Activated CD4-positive, alpha-beta T cell treated with anti-CD3 and anti-CD28 coated beads, Interleukin-10, Interleukin-2, amounts not matched to agents 100 ng/mL and 50 ng/mL, durations not matched to agents 16 hours and 8 hours (primary cell): ENCODE measurements around the gene ZHX3.

Experiments used
- DNase-seq: peaks from one replicate; pipeline ENCODE4 v3.0.0-alpha.2; 2020

Gene ZHX3

DNA sequence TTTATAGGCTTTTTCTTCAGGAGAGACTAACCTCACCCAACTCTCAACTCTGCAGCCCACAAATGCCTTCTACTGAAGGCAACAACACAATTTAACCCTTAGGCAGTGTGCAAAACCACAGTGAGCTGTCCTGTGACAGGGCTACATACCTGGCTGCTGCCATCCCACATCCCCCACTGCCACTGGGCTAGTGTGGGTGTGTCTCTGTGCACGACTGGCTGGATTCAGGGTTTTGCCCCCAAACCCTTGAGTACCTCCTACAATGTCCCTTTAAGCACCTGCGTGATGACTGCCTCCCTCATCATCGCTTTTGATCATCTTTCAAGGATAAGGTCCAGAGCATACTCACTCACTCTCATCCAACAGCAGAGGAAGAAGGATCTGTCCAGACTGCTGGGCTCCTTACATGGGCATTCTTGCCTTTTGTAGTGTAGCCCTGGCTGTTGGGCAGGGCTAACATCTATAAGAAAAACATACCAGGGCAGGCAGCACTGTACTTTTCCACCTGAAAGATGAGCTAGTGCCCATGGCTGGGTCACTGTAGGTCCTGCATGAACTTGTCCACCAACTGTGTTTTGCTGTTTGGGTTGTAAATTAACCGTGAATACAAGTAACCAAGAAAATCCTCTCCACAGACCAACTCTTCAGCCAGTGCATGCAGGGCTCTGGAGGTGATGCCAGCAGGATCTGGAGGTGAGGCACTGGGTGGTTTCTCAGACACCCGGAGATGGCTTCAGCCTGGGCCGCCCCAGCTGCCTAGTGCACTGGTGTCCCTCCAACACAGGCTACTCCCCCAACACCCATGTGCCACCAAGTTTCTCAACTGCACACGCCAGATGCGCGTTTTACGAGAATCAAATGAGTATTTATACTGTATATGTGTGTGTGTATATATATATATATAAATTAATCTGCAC lies 135.0 kb downstream of the ZHX3 start:
- DNase-seq, result no peak

DNA sequence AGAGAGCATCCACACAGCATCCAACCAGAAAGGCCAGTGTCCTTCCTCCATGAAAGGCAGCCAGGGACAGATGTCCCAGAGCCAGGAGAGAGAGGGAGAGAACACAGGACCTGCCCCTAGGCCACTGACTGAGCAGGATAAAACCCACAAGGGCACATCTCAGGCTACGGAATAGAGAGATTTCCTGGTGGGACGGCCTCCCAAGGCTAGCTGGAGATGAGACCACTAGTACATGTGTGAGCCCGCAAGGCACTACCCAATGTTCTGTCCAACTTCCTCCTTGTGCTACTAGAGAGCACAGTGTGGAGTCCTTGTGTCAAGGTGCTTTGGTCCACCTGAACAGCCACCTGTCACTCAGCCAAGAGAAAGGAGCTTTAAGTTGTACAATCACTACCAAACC lies 136.0 kb downstream of the ZHX3 start:
- DNase-seq, result no peak

DNA sequence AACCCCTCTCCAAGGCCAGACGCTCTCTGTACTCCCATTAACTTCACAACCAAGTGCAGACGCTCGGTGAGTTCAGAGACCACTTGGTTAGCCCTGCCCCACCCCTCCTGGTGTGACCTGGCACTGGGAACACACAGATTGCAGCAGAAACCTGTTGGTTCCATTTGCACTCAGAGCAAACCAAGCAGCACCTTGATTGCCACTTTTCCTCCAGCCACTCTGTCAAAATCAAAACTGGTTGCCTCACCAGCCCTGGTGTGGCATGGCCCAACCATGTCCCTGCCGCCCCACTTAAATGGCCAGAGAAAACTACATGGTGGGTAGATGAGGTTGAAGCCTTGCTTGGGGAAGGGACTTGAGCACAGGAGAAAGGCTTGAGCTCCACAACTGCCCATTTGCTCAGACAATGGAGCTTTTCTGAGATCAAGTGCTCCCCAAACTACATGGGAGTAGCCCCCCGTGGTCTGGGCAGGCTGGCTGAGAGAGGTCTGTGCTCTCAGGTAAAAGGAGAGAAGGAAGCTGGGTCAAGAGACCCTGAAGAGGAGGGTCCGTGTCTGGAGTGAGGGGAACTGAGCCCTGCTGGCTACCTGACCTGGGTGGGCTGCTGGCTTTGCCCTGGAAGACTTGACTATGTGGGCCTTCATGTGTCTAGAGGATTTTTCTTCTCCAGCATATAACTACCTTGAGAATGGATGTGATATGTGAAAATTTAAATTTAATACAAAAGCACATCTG lies 136.8 kb downstream of the ZHX3 start:
- no peak for DNase-seq

DNA sequence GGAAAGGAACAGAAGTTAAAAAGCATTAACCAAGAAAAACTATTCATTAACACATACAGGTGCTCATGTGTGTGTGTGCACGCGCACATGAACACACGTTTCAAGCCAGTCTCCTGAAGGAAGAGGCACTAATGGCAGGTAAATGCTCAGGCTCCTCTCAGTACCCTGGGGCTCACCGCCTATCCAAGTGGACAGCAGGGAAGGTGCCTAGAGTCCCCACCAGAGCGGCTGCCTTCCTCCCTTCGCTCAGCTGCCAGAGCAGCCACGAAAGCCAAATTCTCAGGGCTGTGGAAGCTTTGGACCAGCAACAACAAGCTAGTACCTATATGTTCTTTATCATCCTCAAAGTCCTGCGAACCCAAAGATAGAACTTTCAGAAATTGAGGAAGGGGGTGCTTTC lies 137.6 kb downstream of the ZHX3 start:
- no peak for DNase-seq

DNA sequence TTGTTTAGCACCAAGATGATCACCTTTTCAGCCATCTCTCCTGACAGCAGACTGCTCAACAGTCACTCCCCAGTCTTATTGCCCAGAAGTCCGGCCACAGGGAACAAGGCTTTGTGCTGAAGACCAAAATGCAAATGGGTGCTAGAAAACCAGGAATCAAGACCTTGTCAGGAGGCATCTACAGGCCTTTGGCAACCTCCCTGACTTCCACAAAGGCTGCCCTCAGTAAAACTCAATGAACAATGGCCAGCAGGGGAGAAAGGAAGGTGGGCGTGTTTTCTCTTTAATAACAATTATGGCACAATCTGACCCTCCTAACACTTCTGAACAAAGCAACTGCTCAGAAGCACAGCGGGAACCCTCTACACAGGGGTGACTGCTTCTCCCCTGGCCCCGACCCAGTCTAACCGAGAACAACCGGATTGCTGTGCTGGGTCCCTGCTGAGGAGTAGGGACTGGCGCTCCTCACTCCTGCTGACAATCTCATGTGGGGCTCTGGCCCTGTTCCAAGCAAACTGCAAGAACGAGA lies 138.6 kb downstream of the ZHX3 start:
- no peak for DNase-seq

DNA sequence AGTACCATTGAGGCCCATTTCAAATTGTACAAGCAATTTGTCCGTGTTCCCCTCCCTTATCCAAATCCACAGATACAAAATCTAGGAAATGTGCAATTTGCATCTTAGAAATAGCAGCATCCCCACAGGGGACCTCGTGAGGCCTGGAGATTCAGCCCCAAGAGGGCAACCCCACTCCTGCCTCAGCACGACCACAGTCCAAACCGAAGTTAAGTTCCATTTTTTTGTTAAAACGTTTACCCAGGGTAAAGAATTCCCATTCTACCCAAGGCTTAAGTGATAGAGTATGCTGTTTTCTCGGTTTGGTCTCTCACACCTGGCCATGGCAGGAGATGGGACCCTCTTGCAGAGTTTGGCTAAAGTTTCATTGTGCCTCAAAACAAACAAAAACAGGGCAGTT lies 139.0 kb downstream of the ZHX3 start:
- no peak for DNase-seq

DNA sequence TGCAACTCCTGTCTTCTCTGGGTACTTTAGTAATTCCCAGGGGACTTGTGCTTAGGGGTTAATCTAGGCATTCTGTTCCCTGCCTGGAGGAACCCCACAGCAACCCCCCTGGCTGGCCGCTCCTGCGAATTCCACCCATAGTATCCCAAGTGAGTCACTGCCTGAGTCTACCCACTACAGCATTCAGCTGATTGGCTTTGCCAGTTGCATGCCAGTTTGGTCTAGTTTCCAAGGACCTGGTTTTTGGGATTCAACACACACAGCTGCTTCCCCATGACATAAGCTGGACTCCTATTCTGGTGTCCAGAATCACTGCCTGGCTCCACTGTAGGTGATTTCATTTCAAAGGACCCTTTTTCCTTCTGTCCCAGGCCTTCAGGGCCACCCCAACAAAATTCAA lies 139.9 kb downstream of the ZHX3 start:
- DNase-seq, result no peak

DNA sequence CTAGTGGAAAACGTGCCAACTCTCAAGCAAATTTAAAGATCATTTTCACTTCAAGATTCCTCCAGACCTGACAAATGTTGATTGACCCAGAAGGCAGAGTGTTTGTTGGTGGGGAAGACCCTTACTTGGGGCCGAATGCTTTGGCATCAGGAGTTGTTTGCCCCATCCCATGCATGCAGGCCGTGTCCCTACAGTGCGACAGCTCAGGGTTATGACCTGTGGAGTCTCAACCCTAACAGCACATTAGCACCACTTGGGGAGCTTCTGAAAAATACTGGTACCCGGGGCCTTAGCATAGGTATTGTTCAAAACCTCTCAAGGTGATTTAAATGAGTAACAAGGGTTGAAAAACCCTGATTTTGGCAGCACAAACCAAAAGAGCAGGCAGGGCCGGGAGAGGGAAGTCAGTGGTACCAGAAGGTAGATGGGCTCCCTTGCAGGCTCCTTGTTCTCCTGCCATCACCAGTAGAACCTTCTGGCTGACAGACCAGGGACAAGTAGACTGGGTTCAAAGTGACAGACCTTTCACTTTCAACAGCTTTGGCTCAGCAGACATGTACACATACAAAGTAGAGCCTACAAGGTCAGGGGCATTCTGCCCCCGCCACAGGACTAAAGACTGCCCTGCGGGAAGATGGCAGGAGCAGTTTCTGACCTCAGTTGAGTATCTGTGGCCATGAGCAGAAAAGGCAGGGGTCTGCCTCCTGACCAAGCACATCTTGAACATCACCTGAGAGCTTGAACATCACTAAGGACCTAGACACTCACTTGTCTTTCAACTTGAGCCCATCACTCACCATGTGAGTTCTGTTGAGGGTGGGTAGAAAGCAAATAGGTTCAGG lies 140.6 kb downstream of the ZHX3 start:
- DNase-seq, result no peak

DNA sequence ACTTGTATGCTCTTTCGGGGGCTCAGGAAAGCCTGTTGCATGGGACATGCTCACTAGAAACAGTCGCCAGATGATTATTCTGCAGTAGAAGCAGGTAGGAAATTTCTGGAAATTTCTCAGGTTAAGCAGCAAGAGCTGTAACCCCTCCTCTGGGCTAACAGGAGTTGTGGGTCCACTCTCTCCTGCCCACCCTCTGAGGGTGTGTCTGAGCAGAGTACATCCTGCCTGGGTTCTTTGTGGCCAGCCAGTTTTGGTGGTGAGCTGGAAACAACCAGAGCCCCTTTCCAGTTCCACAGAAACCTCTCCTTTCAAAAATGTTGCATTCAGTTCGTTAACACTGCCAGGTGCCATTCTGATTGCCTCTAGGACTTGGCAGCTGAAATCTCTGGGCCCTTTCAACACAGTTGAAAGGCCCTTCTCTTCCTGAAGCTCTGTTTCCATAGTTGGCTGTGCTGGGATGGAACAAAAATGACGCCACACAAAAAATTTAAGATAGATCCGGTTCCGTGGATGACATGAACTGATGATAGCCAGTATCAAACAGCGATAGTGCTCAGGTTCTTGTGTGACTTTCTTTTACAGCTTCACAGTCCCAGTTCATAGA lies 141.7 kb downstream of the ZHX3 start:
- no peak for DNase-seq

DNA sequence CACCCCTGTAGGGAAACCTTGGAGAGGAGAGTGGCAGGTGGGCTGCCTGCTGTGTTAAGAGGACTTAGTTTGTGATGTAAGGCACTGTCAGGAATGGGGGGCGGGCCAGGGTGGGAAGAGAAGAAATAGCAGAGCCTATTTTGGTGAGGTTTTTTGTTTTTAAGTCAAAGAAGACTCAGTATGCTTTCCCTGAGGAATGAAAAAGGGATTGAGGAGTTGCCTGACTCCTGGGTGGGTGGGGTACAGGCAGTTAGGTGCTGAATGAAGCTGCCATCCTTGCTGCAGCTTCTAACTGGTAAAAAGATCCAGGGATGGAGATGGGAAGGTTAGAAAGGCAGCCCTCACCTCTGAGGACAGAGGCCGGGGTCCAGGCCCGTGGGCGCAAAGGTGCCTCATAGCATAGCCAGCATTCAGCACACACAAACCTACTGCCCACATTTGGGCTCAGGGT lies 142.3 kb downstream of the ZHX3 start:
- DNase-seq, result no peak

DNA sequence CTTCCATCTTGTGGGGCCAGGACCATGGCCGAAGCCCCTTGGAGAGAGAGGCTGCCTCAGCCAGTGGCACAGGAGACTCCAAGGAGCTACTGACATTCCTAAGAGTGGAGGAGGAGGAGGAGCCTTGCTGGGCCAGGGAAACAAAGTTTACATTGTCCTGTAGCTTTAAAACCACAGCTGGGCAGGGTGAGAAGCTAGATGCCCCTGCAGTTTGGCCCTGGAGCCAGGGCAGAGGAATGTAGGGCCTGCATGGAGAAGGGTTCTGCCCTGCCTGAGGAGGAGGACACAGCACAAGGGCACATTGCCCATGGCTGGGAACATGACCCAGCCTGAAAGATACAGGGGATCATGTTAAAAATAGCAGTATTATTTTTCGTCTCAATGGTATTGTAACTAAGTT lies 142.7 kb downstream of the ZHX3 start:
- no peak for DNase-seq

DNA sequence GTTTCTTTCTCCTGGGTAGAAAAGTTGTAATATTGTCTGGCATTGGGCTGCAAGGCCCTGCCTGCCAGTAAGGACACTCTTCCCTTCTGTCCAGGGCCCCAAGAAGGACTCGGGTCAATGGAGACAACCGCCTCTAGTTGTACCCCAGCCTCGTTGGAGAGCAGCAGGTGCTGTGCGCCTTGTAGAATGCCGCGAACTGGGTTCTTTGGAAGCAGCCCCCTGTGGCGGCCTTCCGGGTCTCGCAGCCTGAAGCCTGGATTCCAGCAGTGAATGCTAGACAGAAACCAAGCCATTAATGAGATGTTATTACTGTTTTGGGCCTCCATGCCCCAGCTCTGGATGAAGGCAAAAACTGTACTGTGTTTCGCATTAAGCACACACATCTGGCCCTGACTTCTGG lies 143.2 kb downstream of the ZHX3 start:
- DNase-seq, result no peak

DNA sequence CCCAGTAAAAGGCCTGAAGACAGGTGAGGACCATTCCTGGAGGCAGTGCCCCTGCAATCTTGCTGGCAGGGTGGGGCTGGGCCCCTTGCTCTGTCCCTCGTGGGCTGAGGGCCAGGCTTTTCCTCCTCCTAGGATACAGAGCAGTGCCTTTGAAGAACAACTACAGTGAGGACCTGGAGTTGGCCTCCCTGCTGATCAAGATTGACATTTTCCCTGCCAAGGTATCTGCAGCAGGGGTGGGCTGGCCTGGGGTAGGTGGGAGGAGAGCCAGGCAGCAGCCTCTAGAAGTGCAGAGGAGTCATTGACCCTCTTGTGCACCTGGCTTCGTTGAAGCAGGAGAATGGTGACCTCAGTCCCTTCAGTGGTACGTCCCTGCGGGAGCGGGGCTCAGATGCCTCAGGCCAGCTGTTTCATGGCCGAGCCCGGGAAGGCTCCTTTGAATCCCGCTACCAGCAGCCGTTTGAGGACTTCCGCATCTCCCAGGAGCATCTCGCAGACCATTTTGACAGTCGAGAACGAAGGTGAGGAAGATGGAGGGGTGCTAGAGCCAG lies 143.7 kb downstream of the ZHX3 start:
- DNase-seq, result no peak

DNA sequence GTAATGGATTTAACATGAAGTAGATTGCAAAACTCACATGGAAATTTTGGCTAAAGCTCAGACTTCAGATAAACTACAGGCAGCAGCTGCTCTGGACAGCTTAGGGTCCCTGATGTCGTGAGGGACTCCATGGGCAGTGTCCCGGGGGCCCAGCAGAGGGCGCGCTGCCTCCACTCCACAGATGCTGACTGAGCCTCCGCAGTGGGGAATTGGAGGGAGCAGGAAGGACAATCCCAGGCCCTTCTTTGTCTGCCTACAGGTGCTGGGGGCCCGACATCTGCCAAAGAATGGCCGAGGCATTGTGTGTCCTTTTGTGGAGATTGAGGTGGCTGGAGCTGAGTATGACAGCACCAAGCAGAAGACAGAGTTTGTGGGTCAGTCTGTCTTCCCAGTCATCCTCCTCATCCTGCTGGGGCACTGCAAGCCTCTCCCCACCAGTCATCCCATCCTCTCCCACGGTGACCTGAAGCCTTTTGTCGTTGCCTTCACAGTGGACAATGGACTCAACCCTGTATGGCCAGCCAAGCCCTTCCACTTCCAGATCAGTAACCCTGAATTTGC lies 144.3 kb downstream of the ZHX3 start:
- peak; percentile 62 for DNase-seq

DNA sequence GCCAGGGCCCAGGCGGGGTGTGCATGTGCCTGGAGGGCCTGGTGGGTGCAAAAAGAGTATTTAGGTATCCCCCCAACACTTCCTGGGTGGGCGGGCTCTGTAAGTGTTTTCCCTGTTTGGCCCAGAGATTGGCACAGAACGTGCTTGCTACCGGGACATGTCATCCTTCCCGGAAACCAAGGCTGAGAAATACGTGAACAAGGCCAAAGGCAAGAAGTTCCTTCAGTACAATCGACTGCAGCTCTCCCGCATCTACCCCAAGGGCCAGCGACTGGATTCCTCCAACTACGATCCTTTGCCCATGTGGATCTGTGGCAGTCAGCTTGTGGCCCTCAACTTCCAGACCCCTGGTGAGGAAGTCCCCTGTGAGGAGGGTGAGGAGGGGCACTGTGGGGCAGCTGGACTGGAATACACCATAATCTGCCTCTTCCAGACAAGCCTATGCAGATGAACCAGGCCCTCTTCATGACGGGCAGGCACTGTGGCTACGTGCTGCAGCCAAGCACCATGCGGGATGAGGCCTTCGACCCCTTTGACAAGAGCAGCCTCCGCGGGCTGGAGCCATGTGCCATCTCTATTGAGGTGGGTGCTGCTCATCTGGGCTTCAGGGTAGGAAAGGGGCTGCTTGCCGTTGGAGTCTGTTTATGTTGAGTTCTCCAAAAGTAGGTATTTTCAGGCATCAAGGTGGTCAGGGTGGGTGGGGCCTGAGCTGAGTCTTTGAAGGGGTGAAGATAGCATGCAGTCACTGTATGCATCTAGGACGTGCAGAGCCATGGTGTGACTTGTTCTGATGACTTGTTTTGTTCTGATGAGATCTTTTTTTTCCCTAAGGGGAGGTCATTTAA lies 145.0 kb downstream of the ZHX3 start:
- DNase-seq, result no peak

DNA sequence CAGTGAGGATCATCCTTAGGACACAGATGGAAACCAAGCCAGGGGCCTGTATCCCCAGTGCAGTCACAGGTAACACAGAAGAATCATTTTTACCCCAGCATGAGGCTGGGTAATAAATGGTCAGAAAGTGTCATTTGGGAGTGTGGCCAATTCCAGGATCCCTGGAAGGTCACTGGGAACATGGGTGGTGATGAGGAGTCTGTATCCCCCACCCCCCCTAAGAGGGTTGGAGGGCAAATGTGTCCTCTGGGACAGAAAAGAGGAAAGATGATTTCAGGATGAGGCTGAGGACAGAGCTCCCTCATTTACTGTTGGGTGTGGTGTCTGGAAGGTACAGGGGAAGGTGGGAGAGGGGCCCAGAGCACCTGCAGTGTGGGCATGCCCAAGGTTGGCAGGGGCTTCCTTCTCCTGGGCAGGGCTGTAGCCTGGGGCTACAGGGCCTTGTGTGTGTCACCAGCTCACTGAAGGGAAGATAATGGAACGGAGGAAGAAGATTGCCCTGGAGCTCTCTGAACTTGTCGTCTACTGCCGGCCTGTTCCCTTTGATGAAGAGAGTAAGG lies 145.7 kb downstream of the ZHX3 start:
- no peak for DNase-seq

DNA sequence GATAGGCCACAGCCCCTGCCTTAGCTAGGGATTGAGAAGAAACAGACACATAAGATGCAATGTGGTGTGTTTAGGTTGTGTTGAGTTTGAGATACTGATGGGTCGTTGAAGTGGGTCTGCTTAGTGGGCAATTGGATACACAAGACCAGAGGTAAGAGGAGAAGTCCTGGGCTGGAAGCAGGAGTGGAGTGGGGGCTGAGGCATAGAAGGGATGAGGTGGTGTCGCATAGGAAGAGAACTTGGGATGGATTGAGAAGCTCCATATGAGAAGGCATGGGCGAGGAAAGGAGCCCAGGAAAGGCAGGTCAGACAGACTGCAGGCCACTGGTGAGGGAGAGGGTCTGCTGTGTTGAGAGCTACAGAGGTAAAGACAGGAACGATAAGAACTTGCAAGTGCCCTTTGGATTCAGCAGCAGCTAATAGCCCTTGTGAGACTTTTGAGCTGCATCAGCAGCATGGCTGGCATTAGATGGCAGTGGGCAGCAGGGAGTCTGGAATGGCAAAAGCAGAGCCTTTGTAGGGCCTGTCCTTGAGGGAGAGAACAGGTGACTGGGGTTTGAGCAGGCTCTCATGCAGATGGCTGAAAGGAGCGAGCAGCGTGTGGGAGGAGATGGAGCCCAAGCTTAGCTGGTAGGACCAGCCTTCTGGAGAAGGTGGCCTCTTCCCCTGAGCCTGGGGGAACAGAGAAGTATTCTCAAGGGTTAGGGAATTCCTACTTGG lies 147.0 kb downstream of the ZHX3 start:
- no peak for DNase-seq

DNA sequence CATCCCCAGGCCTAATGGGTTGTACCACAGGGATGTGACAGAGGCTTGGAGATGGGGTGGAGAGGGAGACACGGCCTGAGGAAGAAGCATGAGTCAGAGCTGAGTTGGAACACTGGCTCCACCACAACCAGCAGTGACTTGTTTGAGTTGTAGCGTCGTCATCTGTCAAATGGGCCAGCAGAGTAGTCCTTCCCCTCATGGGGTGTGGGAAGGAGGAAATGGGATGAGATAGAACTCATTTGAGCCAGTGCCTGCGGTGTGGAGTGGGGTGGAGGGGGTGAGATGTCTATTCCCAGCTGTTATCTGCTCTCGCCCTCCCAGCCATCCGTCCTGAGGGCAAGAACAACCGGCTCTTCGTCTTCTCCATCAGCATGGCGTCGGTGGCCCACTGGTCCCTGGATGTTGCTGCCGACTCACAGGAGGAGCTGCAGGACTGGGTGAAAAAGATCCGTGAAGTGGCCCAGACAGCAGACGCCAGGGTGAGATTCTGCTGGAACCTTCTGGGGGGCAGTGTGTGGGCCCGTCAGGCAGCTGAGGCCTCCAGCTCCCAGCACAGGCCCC lies 147.7 kb downstream of the ZHX3 start:
- no peak for DNase-seq

DNA sequence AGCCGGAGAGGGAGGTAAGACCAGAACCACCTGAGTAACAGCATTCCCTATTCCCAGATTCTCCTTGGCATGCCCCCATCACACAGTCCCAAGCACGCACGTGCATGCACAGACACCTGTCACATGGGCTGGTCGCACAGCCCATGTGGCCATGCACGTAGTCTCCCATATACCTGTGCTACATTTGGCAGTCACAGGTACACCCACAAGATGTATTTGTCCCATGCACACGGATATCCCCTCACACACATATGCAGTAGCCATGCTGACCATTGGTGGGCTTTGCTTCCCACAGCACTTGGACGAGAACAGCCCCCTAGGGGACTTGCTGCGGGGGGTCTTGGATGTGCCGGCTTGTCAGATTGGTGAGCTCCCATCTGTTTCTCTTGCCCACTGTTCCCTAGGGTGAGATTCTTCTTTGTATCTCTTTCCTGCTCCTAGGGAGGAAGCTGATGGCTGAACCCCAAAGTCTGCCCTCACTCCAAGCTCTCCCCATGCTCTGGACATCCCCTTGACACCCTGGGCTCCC lies 148.3 kb downstream of the ZHX3 start:
- no peak for DNase-seq
